ENCODE results near the gene NFAM1.

NFAM1 gene

GRCh38 chr22:42365111-42365865 is 66.9 kb downstream of the NFAM1 start:
- no peak overlapping the region for H3K4me3 ChIP-seq (ENCODE audit: control insufficient read depth, low read depth, low read length)
- TF ChIP-seq CTCF (IDR thresholded peaks at IDR 0.05; ENCODE audit: control insufficient read depth, insufficient read depth, low read depth, low read length, missing control alignments) = no peak
- no peak for DNase-seq (ENCODE audit: low read depth)

DNA sequence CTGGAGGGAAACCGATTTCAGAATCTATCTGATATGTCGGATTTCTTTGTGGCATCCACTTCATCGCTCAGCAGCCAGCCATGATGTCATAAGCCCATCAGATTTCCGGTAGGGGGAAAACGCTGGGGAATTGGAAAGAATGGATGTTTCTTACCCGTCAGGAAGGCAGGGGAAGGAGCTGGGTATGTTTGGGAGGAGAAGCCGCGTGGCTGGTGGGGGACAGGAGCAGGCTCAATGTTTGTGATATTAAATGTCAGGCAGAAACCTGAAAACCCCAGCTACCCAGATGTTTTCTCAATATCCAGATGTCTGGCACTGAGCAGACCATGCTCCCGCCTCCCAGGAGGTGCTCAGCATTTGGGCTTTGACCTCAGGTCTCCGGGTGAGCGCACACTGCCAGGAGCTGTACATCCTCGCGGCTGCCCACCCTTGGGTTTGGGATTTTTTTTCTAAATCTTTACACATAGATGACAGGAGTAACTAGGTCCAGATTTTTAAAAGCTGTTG is 67.5 kb downstream of the NFAM1 start:
- TF ChIP-seq CTCF (IDR thresholded peaks at IDR 0.05; ENCODE audit: control insufficient read depth, insufficient read depth, low read depth, low read length, missing control alignments) = no peak
- no peak for DNase-seq (ENCODE audit: low read depth)
- H3K4me3 ChIP-seq (ENCODE audit: control insufficient read depth, low read depth, low read length) = no peak overlapping the region

- DNase-seq (ENCODE audit: low read depth) = no peak
- TF ChIP-seq CTCF (IDR thresholded peaks at IDR 0.05; ENCODE audit: control insufficient read depth, insufficient read depth, low read depth, low read length, missing control alignments) = no peak
Observed at GRCh38 chr22:42363892-42364291, 68.3 kb downstream of the NFAM1 start.

GRCh38 chr22:42361523-42361922 is 70.7 kb downstream of the NFAM1 start:
- no peak overlapping the region for H3K4me3 ChIP-seq (ENCODE audit: control insufficient read depth, low read depth, low read length)
- no peak for DNase-seq (ENCODE audit: low read depth)
- no peak for TF ChIP-seq CTCF (IDR thresholded peaks at IDR 0.05; ENCODE audit: control insufficient read depth, insufficient read depth, low read depth, low read length, missing control alignments)

More at GRCh38 chr22:42363892-42364291, 68.3 kb downstream of the NFAM1 start:
- H3K4me3 ChIP-seq (ENCODE audit: control insufficient read depth, low read depth, low read length) = no peak overlapping the region

GRCh38 chr22:42360348-42360747 is 71.9 kb downstream of the NFAM1 start:
- no peak overlapping the region for H3K4me3 ChIP-seq (ENCODE audit: control insufficient read depth, low read depth, low read length)
- no peak for TF ChIP-seq CTCF (IDR thresholded peaks at IDR 0.05; ENCODE audit: control insufficient read depth, insufficient read depth, low read depth, low read length, missing control alignments)
- no peak for DNase-seq (ENCODE audit: low read depth)

DNA sequence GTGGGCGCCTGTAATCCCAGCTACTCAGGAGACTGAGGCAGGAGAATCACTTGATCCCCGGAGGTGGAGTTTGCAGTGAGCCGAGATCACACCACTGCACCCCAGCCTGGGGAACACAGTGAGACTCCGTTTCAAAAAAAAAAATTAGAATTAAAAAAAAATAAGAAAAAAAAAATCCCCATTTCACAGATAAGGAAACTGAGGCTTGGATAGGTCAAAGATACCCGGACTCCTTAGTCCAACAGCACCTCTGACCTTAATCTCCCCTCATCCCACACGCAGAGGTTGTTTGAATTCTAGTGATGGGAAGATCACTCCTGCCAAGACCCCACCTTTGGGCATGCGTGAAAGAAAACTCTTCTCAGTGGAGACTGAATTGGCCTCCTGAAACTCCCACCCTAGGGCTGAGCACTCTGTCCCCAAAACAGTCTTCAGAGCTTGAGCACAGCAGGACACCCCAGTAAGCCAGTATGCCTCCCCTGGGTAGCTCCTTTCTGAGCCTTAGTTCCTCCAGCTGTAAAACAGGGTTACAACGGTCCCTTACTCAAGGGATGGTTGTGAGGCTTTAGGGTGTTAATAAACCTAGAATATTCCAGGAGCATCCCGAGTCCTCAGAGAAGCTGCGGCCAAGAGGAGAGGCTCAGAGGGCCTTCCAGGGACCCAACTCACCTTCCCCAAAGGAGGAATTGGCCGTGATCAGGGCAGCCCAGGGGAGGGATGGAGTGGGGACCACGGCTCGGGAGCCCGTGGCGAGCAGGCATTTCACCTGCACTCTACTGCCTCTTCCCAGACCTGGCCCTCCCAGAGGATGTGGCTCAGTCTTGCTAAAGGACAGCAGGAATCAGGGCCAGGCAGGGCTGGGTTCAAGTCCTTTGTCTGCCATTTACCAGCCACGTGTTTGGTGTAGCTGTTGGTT is 73.3 kb downstream of the NFAM1 start:
- no peak for DNase-seq (ENCODE audit: low read depth)
- TF ChIP-seq CTCF (IDR thresholded peaks at IDR 0.05; ENCODE audit: control insufficient read depth, insufficient read depth, low read depth, low read length, missing control alignments) = no peak
- H3K4me3 ChIP-seq (ENCODE audit: control insufficient read depth, low read depth, low read length) = no peak overlapping the region
